GM21515 (cell line): Measurements from ENCODE around the gene RAD51C.
"Not testable (repeated sequence)": the region's sequence is repeated elsewhere in the genome, so short reads cannot be mapped to it uniquely, and the experiment has no call there.

Experiments used
- ATAC-seq: cut with Tn5 transposase; IDR thresholded peaks from one replicate; pipeline ENCODE4 v1.9.1; 2021; ENCODE audit not compliant: unreplicated experiment

Gene RAD51C

DNA sequence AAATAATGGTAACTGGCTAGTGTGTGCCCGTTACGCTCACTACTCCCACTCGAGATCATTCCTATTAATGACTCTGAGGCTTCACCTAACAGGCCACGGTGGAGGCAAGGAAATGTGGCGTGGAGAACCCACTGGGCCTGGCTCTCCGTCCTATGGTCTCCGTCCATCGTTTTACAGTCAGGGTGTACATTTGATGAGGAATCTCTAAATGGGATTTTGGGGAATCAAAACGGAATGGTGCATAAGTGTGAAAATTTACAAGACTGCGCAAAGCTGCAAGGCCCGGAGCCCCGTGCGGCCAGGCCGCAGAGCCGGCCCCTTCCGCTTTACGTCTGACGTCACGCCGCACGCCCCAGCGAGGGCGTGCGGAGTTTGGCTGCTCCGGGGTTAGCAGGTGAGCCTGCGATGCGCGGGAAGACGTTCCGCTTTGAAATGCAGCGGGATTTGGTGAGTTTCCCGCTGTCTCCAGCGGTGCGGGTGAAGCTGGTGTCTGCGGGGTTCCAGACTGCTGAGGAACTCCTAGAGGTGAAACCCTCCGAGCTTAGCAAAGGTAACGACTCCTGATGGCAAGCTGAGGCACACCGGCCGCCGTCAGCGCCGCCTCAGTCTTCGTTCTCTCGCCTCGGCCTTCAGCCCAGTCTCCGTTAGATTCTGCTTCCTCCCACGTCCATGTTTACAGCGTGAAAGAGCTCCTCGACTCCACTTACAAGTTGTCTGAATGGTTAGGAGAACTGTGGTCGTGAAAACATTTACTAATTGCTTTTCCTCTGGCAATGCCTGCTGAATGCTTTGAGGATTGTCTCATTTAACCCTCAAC, at the start of gene RAD51C:
Gene RAD51C, plus strand, starts transcription at position 364 of the 817 bp plus-strand sequence. Its CDS starts 42 bp downstream, at position 406.
- peak; percentile 97 for ATAC-seq

- ATAC-seq = no peak
Measured at GRCh38 chr17:58643147-58643546, 49.3 kb upstream of the RAD51C start.

GRCh38 chr17:58648236-58648635, 44.2 kb upstream of the RAD51C start:
- no peak for ATAC-seq

DNA sequence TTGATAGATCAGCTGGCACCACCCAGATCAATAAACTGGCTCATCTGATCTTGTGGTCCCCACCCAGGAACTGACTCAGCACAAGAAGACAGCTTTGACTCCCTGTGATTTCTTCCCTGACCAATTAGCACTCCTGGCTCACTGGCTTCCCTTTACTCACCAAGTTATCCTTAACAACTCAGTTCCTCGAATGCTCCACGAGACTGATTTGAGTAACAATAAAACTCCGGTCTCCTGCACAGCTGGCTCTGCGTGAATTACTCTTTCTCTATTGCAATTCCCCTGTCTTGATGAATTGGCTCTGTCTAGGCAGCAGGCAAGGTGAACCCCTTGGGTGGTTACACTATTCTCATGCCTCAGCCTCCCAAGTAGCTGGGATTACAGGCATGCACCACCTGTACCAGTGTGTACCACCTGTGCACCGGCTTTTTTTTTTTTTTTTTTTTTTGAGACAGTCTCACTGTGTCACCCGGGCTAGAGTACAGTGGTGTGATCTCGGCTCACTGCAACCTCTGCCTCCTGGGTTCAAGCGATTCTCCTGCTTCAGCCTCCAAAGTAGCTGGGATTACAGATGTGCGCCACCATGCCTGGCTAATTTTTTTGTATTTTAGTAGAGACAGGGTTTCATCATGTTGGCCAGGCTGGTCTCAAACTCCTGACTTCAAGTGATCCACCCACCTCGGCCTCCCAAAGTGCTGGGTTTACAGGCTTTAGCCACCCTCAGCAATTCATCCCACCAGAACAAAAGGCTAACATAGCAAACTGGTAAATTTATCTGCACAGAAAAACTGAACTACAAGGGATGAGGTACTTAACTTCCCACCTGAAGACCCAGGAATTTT, 34.2 kb upstream of the RAD51C start:
- ATAC-seq = not testable (repeated sequence)

- ATAC-seq = peak; percentile 67
Measured at GRCh38 chr17:58658804-58659713, 33.3 kb upstream of the RAD51C start.

DNA sequence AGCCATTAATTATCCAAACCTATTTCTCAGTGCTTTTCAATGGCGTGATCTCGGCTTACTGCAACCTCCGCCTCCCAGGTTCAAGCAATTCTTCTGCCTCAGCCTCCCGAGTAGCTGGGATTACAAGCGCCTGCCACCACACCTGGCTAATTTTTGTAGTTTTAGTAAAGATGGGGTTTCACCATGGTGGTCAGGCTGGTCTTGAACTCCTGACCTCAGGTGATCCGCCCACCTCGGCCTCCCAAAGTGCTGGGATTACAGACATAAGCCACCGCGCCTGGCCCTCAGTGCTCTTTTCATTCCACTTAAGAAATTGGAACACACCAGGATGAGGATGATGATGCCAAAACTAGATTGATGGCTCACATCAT, 32.7 kb upstream of the RAD51C start:
- not testable (repeated sequence) for ATAC-seq

- ATAC-seq = no peak
Measured at GRCh38 chr17:58660621-58661020, 31.8 kb upstream of the RAD51C start.

- ATAC-seq = no peak
Measured at GRCh38 chr17:58661499-58661898, 30.9 kb upstream of the RAD51C start.

- ATAC-seq = no peak
Measured at GRCh38 chr17:58664302-58664701, 28.1 kb upstream of the RAD51C start.

DNA sequence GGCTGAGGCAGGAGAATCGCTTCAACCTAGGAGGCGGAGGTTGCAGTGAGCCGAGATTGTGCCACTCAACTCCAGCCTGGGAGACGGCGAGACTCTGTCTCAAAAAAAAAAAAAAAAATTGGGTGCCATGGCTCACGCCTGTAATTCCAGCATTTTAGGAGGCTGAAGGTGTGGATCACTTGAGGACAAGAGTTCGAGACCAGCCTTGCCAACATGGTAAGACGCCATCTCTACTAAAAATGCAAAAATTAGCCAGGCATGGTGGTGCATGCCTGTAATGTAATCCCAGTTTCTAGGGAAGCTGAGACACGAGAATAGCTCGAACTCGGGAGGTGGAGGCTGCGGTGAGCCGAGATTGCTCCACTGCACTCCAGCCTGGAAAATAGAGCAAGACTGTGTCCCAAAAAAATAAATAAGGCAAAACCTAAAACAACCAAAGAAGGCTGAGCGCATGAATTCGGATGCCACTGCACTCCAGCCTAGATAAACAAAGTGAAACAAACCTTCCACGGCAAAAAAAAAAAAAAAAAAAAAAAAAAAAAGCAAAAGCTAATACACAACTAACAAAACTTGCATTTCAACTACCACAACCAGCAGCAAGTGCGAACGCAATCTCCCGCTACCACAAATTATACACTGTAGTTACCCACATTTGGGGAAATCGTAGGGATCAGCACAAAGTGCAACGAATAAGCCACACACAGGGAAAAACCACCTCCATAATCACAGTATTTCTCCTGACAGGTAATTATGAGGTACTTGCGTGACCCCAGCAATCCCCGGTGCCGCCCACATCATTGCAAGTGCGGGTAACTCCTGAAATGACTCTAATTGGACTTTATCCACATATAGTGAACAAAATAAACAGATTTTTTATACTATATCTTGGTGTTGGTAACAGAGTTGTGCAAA, 26.2 kb upstream of the RAD51C start:
- no peak for ATAC-seq

GRCh38 chr17:58666858-58667267, 25.5 kb upstream of the RAD51C start:
- no peak for ATAC-seq

DNA sequence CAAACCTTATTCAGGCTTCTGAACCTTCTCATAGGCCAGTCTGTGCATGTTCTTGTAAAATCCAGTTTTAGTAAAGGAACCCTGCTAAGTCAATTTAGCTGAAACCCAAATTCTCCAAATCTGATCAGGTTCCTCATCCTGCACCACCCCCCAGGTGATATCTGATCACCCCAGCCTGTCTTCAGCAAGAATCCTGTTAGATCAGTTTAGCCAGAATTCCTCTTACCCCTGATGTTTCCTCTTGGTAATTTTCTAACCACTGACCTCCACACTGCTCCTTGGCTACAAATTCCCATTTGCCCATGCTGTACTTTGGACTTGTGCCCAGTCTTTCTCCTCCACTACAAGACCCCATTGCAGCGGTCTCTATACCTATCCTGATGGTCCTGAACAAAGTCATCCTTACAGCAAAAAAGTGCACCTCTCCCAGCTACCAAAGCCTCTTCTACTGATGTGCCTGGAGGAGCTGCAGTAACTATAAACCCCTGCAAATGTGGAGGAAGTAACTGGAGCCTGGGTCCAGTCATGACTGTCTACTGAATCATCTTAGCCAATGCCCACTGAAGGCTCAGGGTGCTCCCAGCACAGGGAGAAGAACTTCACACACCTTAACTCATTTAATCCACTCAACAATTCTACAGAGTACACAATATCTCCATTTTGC, 24.3 kb upstream of the RAD51C start:
- ATAC-seq = no peak

GRCh38 chr17:58668598-58668935, 23.8 kb upstream of the RAD51C start:
- ATAC-seq = no peak

DNA sequence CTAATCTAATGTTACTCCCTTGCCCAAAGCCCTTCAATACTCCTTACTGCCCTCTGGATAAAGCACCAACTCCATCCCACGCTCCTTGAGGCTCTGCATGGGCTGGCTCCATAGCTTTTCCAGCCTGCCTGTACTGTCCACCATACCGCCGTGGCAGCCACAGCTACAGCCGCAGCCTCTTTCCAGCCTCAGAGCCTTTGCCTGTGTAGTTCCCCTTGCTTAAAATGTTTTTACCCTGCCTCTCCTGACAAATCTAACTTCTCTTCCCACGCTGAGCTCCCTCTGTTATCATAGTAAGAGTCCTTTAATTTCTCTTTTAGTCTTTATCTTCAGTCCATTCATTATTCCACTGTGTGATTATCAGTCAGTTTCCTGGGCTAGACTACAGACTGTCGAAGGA, 22.5 kb upstream of the RAD51C start:
- ATAC-seq = no peak

GRCh38 chr17:58671969-58672368, 20.4 kb upstream of the RAD51C start:
- ATAC-seq = no peak

- no peak for ATAC-seq
Measured at GRCh38 chr17:58677194-58677880, 15.1 kb upstream of the RAD51C start.

- ATAC-seq = not testable (repeated sequence)
Measured at GRCh38 chr17:58678287-58678686, 14.1 kb upstream of the RAD51C start.

DNA sequence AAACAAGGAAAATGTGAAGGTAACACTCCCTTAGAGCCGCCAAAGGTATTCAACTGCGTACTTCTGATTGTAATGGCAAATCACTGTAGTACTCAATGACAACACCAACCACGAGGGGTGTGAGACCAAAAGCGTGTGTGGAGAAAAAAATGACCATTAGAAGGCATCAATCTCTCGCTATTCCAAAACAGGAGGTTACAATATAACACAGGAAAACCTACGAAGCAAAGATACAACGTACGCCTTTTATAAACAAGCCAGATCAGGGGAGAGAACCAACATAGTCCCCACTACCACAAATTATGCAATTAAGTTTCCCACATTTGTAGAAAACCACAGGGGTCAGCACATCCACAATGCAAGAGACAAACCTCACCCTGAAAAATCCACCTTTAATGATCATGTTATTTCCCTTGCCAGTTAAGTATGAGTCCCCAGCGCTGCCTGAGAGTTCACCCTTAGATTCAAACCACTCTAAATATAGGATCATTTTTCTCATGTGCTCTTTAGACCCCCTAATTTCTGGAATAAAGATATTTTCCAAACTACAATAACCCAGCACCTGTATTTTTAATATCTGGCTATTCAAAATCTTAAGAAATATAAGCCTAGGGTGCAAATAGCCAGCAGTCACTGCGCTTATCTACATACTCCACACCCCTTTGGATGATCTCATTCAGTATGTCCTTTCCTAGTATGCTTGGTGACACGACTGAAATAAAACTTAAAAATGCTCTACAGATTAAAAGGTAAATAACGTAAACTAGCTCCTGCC, 13.0 kb upstream of the RAD51C start:
- no peak for ATAC-seq
